Measurements from ENCODE around the gene ITSN1. TPM values are rescaled to one million over a fixed set of nuclear protein-coding genes. Genes with fewer than 3 reads are reported as not detected.

The ITSN1 gene
- total RNA-seq, 1 experiment from 2014 or later: 88.5 TPM

GRCh38 chr21:33881689-33882440 lies 239.6 kb downstream of the ITSN1 start:
- Mint-ChIP-seq H3K4me3 (ENCODE audit: unreplicated experiment) (no peak overlapping the region), H3K36me3 (ENCODE audit: insufficient read depth, unreplicated experiment) (no peaks in the 10 kb centered on the region), H3K4me1 (ENCODE audit: low read depth, unreplicated experiment) (no peaks in the 10 kb centered on the region), H3K27ac (ENCODE audit: unreplicated experiment) (no peak overlapping the region), H3K27me3 (ENCODE audit: insufficient read depth, unreplicated experiment) (no peaks in the 10 kb centered on the region), H3K9me3 (ENCODE audit: unreplicated experiment) (no peaks in the 10 kb centered on the region)
- Histone ChIP-seq H3K4me1 (no peaks in the 10 kb centered on the region), H3K4me3 (ENCODE audit: low read depth, low read length) (no peak overlapping the region), H3K9me3 (no peaks in the 10 kb centered on the region), H3K36me3 (ENCODE audit: control insufficient read depth, insufficient read depth, low read length) (no peaks in the 10 kb centered on the region), H3K27me3 (replicated peaks; ENCODE audit: control insufficient read depth, insufficient read depth, low read length) (no peaks in the 10 kb centered on the region)
- BruUV-seq (replicated peaks): no TSS peak
- ChIA-PET CTCF (no interaction called here), POLR2A (no interaction called here)
- intact Hi-C loops (cut with micrococcal nuclease; ENCODE audit: unreplicated experiment): no loop called here
- no peak for TF ChIP-seq CTCF (IDR thresholded peaks at IDR 0.05; ENCODE audit: insufficient read depth in 1 of 2, low read depth in 1 of 2, low read length in 1 of 2, severe bottlenecking in 1 of 2, unreplicated experiment in 1 of 2)
- no peak for DNase-seq

GRCh38 chr21:33883118-33883517 lies 240.8 kb downstream of the ITSN1 start:
- H3K27me3 Mint-ChIP-seq (ENCODE audit: insufficient read depth, unreplicated experiment): no peaks in the 10 kb centered on the region
- Histone ChIP-seq H3K4me3 (ENCODE audit: low read depth, low read length) (no peak overlapping the region), H3K4me1 (no peaks in the 10 kb centered on the region), H3K27me3 (replicated peaks; ENCODE audit: control insufficient read depth, insufficient read depth, low read length) (no peaks in the 10 kb centered on the region), H3K36me3 (ENCODE audit: control insufficient read depth, insufficient read depth, low read length) (no peaks in the 10 kb centered on the region), H3K9me3 (no peaks in the 10 kb centered on the region)
- H3K4me1 Mint-ChIP-seq (ENCODE audit: low read depth, unreplicated experiment): no peaks in the 10 kb centered on the region
- CTCF ChIA-PET: no interaction called here
- no peaks in the 10 kb centered on the region for H3K36me3 Mint-ChIP-seq (ENCODE audit: insufficient read depth, unreplicated experiment)
- intact Hi-C loops (cut with micrococcal nuclease; ENCODE audit: unreplicated experiment): no loop called here
- no peak for DNase-seq
- POLR2A ChIA-PET: no interaction called here
- H3K4me3 Mint-ChIP-seq (ENCODE audit: unreplicated experiment): no peak overlapping the region
- H3K9me3 Mint-ChIP-seq (ENCODE audit: unreplicated experiment): no peaks in the 10 kb centered on the region
- no peak overlapping the region for H3K27ac Mint-ChIP-seq (ENCODE audit: unreplicated experiment)
- BruUV-seq (replicated peaks): no TSS peak
- no peak for TF ChIP-seq CTCF (IDR thresholded peaks at IDR 0.05; ENCODE audit: insufficient read depth in 1 of 2, low read depth in 1 of 2, low read length in 1 of 2, severe bottlenecking in 1 of 2, unreplicated experiment in 1 of 2)

GRCh38 chr21:33884376-33885171 lies 242.3 kb downstream of the ITSN1 start:
- no peak overlapping the region for H3K27ac Mint-ChIP-seq (ENCODE audit: unreplicated experiment)
- TF ChIP-seq CTCF (IDR thresholded peaks at IDR 0.05; ENCODE audit: insufficient read depth in 1 of 2, low read depth in 1 of 2, low read length in 1 of 2, severe bottlenecking in 1 of 2, unreplicated experiment in 1 of 2): no peak
- H3K36me3 Mint-ChIP-seq (ENCODE audit: insufficient read depth, unreplicated experiment): no peaks in the 10 kb centered on the region
- H3K4me1 Mint-ChIP-seq (ENCODE audit: low read depth, unreplicated experiment): no peaks in the 10 kb centered on the region
- no peak for DNase-seq
- no TSS peak for BruUV-seq (replicated peaks)
- no peaks in the 10 kb centered on the region for H3K9me3 ChIP-seq
- no peaks in the 10 kb centered on the region for H3K27me3 Mint-ChIP-seq (ENCODE audit: insufficient read depth, unreplicated experiment)
- no peaks in the 10 kb centered on the region for H3K4me1 ChIP-seq
- no peak overlapping the region for H3K4me3 ChIP-seq (ENCODE audit: low read depth, low read length)
- no peaks in the 10 kb centered on the region for H3K27me3 ChIP-seq (replicated peaks; ENCODE audit: control insufficient read depth, insufficient read depth, low read length)
- H3K4me3 Mint-ChIP-seq (ENCODE audit: unreplicated experiment): no peak overlapping the region
- CTCF ChIA-PET: no interaction called here
- H3K9me3 Mint-ChIP-seq (ENCODE audit: unreplicated experiment): no peaks in the 10 kb centered on the region
- intact Hi-C loops (cut with micrococcal nuclease; ENCODE audit: unreplicated experiment): no loop called here
- no peaks in the 10 kb centered on the region for H3K36me3 ChIP-seq (ENCODE audit: control insufficient read depth, insufficient read depth, low read length)
- POLR2A ChIA-PET: no interaction called here

All from Caco-2 (cell line).